22Rv1 (cell line): ENCODE data around the gene CHST1.

Experiments
- CTCF ChIP-seq: fragments of 450-650 bp; IDR thresholded peaks from 2 replicates; pipeline ENCODE4 v1.5.1; 2017; ENCODE audit warnings: mild to moderate bottlenecking
- ZFX ChIP-seq: fragments of 450-650 bp; IDR thresholded peaks from 2 replicates; pipeline ENCODE4 v1.6.1; 2017; ENCODE audit warnings: antibody characterized with exemption, borderline replicate concordance

- TF ChIP-seq CTCF (no peak), ZFX (no peak)
Measured at GRCh38 chr11:45620243-45620642, 45.2 kb downstream of the CHST1 start.
